Prostate gland (tissue), 2 donors: ENCODE measurements around the gene LRSAM1. TPM values are rescaled to one million over a fixed set of nuclear protein-coding genes. Genes with fewer than 3 reads are reported as not detected.
A peak's percentile ranks its signal among the peaks of the same experiment; 100 is the strongest.

Experiments used
- DNase-seq: peaks from one replicate; pipeline ENCODE4 v3.0.0-alpha.2; 2019; ENCODE audit warnings: low spot score
- H3K27ac ChIP-seq, 2 donors: fragments of 200-600 bp; sonication (generic); 2 replicates each; pipeline ENCODE4 v1.5.1; 2017 to 2019
- H3K27me3 ChIP-seq: fragments of 200-600 bp; sonication (generic); replicated peaks from 2 replicates; pipeline ENCODE4 v1.5.1; 2019; ENCODE audit not compliant: insufficient read depth
- H3K36me3 ChIP-seq, 2 donors: fragments of 200-600 bp; sonication (generic); 1 replicate in 1 of 2; 2 replicates in 1 of 2; pipeline versions ENCODE4 v1.5.1 to v1.8.1; 2017 to 2019
- H3K4me1 ChIP-seq: fragments of 200-600 bp; sonication (generic); replicated peaks from 2 replicates; pipeline ENCODE4 v1.5.1; 2019
- H3K4me3 ChIP-seq, 2 donors: fragments of 200-600 bp; sonication (generic); 2 replicates each; pipeline ENCODE4 v1.5.1; 2017 to 2019
- H3K9me3 ChIP-seq: fragments of 200-600 bp; sonication (generic); 2 replicates; pipeline ENCODE4 v1.5.1; 2017
- CTCF ChIP-seq, 4 experiments: fragments of 200-600 bp in 2 of 4; fragments of 450-650 bp in 2 of 4; sonication (generic) in 2 of 4; IDR thresholded peaks; 1 replicate in 3 of 4; 2 replicates in 1 of 4; pipeline ENCODE4 v1.5.1; 2016 to 2019; ENCODE audit warnings: antibody characterized with exemption in 4 of 4, mild to moderate bottlenecking in 2 of 4, moderate library complexity in 2 of 4
- POLR2A ChIP-seq: fragments of 450-650 bp; IDR thresholded peaks from one replicate; pipeline ENCODE4 v1.6.1; 2016; ENCODE audit warnings: antibody characterized with exemption, mild to moderate bottlenecking
- POLR2AphosphoS5 ChIP-seq: sonication (generic); formaldehyde crosslinking; IDR thresholded peaks from one replicate; pipeline ENCODE4 v1.6.1; 2017; ENCODE audit warnings: antibody characterized with exemption
- WGBS: methylation state at CpG from one replicate; pipeline ENCODE4 v1.1.5; 2018; 5-methylcytosine and 5-hydroxymethylcytosine counted together
- intact Hi-C: fragments of 100-400 bp; cut with DNase I; formaldehyde crosslinking; loops from one replicate; pipeline ENCODE4 v1.14.2; 2022
- total RNA-seq, 2 donors: library from RNA; depleted of rRNA; stranded (reverse); fragments of >200 nt; gene quantifications; one replicate each; pipeline ENCODE4 v1.1.0, GENCODE V29; 2016

Gene LRSAM1
- total RNA-seq, 2 donors from 2014 or later = 14.8 to 30.5 TPM

- Histone ChIP-seq H3K27me3 (no peaks in the 10 kb centered on the region), H3K9me3 (no peaks in the 10 kb centered on the region), H3K4me3 (no peak overlapping the region), H3K27ac (no peak overlapping the region), H3K4me1 (no peaks in the 10 kb centered on the region), H3K36me3 (no peaks in the 10 kb centered on the region)
- no peak for TF ChIP-seq POLR2A
- no peak for TF ChIP-seq POLR2AphosphoS5
- no peak for TF ChIP-seq CTCF (IDR thresholded peaks at IDR 0.05)
- intact Hi-C loops = no loop called here
- WGBS = 60% methylated on average over 1 of the region's 1 CpG
- DNase-seq = no peak
Observed at GRCh38 chr9:127415657-127416056, 35.7 kb upstream of the LRSAM1 start.

- no peaks in the 10 kb centered on the region for H3K36me3 ChIP-seq
- H3K27ac ChIP-seq = no peak overlapping the region
- TF ChIP-seq CTCF (IDR thresholded peaks at IDR 0.05) (no peak), POLR2AphosphoS5 (no peak), POLR2A (no peak)
Observed at GRCh38 chr9:127417131-127418036, 33.9 kb upstream of the LRSAM1 start.

GRCh38 chr9:127418037-127418471 is 33.3 kb upstream of the LRSAM1 start:
- Histone ChIP-seq H3K4me3 (no peak overlapping the region), H3K27me3 (no peaks in the 10 kb centered on the region), H3K36me3 (no peaks in the 10 kb centered on the region), H3K4me1 (peaks cover 4% of the 10 kb centered on the region), H3K27ac (no peak overlapping the region), H3K9me3 (no peaks in the 10 kb centered on the region)
- intact Hi-C loops = no loop called here
- no peak for DNase-seq
- WGBS = 77% methylated on average over 9 of the region's 12 CpGs
- no peak for TF ChIP-seq POLR2AphosphoS5
- no peak for TF ChIP-seq CTCF (IDR thresholded peaks at IDR 0.05)
- no peak for TF ChIP-seq POLR2A

More at GRCh38 chr9:127417131-127418036, 33.9 kb upstream of the LRSAM1 start:
- WGBS = 68% methylated on average over 14 of the region's 15 CpGs
- peak; percentile 36 for DNase-seq
- Histone ChIP-seq H3K9me3 (no peaks in the 10 kb centered on the region), H3K4me3 (no peak overlapping the region), H3K27me3 (no peaks in the 10 kb centered on the region), H3K4me1 (no peaks in the 10 kb centered on the region)
- intact Hi-C loops = no loop called here

GRCh38 chr9:127419348-127419747 is 32.0 kb upstream of the LRSAM1 start:
- H3K36me3 ChIP-seq = no peaks in the 10 kb centered on the region
- TF ChIP-seq CTCF (IDR thresholded peaks at IDR 0.05) (no peak), POLR2AphosphoS5 (no peak), POLR2A (no peak)
- no peak for DNase-seq
- H3K27ac ChIP-seq = no peak overlapping the region
- WGBS = 79% methylated on average over 6 of the region's 6 CpGs
- H3K4me3 ChIP-seq = no peak overlapping the region
- peaks cover 4% of the 10 kb centered on the region for H3K4me1 ChIP-seq
- intact Hi-C loops = no loop called here
- H3K27me3 ChIP-seq = no peaks in the 10 kb centered on the region
- H3K9me3 ChIP-seq = no peaks in the 10 kb centered on the region

- WGBS = 87% methylated on average over 7 of the region's 7 CpGs
- peaks cover 13% of the 10 kb centered on the region for H3K4me1 ChIP-seq
- no peak for TF ChIP-seq POLR2AphosphoS5
- no peak for TF ChIP-seq POLR2A
- no peak for TF ChIP-seq CTCF (IDR thresholded peaks at IDR 0.05)
Observed at GRCh38 chr9:127421057-127421456, 30.3 kb upstream of the LRSAM1 start.

More at GRCh38 chr9:127421057-127421456, 30.3 kb upstream of the LRSAM1 start:
- Histone ChIP-seq H3K4me3 (no peak overlapping the region), H3K27ac (no peak overlapping the region), H3K36me3 (no peaks in the 10 kb centered on the region), H3K27me3 (no peaks in the 10 kb centered on the region), H3K9me3 (no peaks in the 10 kb centered on the region)
- intact Hi-C loops = no loop called here
- DNase-seq = no peak
